ENCODE results near the gene AKAP6. TPM values are rescaled to one million over a fixed set of nuclear protein-coding genes. Genes with fewer than 3 reads are reported as not detected.

The AKAP6 gene
- total and polyA plus RNA-seq, 5 donors = 15.8 to 138 (median 115) TPM

DNA sequence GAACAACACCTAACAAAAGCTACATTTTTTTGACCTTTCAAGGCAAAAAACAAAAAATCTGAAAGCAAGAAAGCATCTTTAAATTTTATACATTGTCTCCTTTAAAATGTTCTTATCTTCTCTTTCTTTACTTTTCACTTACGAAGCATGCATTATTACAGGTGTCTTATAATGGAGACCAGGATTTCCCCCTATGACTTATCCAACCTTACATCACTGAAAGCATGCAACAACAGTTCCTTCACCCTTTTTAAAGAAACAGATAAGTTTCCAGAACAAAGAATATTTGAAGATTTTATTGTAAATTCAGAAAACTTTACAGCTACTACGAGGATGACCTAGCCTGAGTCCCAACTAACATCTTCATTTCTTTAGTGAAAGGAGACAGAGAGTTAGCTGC, 277.2 kb downstream of the AKAP6 start:
- DNase-seq = no peak
- Histone ChIP-seq H3K4me3 (ENCODE audit: low read length) (no peak overlapping the region), H3K27ac (ENCODE audit: low read length) (no peak overlapping the region), H3K27me3 (ENCODE audit: control insufficient read depth, insufficient read depth) (no peaks in the 10 kb centered on the region), H3K4me1 (ENCODE audit: control insufficient read depth, insufficient read depth, low read length) (peaks cover 3% of the 10 kb centered on the region), H3K9me3 (ENCODE audit: control insufficient read depth, low read length) (no peaks in the 10 kb centered on the region)
- intact Hi-C loops (cut with DNase I) = no loop called here
- WGBS = 87% methylated on average over 2 of the region's 2 CpGs
- ATAC-seq = no peak

DNA sequence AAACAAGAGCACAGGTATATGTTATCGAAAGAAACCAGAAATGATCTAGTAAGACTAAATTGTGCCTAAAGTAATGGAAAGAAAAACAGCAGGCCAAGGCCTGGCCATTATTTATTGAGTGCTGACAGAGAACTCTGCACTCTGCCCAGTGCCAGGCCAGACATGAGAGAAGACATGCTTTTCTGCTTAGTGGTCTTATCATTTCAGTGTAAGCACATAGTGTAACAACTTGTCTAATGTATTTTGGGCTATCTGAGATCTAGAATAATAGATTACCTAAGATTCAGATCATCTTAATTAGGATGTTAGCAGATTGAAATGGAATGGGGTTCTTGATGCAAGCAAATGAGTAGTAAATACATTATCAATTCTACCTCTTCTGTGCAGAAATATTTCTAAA, 278.3 kb downstream of the AKAP6 start:
- intact Hi-C loops (cut with DNase I) = no loop called here
- no peak for ATAC-seq

DNA sequence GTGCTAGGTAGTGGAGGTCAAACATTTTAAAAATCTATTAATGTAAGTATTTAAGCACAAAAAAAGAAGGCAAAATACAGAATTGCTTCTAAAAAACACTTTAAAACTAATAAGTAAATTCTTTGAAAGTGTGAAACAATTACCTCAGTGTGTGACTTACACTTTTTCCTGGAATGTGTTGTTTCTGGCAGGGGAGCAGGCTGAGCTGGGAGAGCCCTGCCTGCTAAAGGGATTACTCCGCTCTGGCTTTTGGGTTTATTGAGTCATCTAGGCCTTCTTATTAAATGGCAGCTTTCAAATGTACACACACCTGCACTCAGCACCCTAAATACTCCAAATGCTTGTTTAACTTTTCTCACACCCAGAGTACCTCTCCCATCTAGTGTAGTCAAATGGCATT, 279.8 kb downstream of the AKAP6 start:
- intact Hi-C loops (cut with DNase I) = no loop called here
- H3K9me3 ChIP-seq (ENCODE audit: control insufficient read depth, low read length) = no peaks in the 10 kb centered on the region
- H3K27ac ChIP-seq (ENCODE audit: low read length) = no peak overlapping the region
- no peaks in the 10 kb centered on the region for H3K27me3 ChIP-seq (ENCODE audit: control insufficient read depth, insufficient read depth)
- no peaks in the 10 kb centered on the region for H3K4me1 ChIP-seq (ENCODE audit: control insufficient read depth, insufficient read depth, low read length)
- H3K4me3 ChIP-seq (ENCODE audit: low read length) = no peak overlapping the region
- ATAC-seq = peak; percentile 44 to 78
- 54% methylated on average over 1 of the region's 1 CpG for WGBS
- no peak for DNase-seq

More for the DNA sequence above, 278.3 kb downstream of the AKAP6 start:
- peaks cover 3% of the 10 kb centered on the region for H3K4me1 ChIP-seq (ENCODE audit: control insufficient read depth, insufficient read depth, low read length)
- H3K27me3 ChIP-seq (ENCODE audit: control insufficient read depth, insufficient read depth) = no peaks in the 10 kb centered on the region
- 73% methylated on average over 1 of the region's 1 CpG for WGBS
- H3K9me3 ChIP-seq (ENCODE audit: control insufficient read depth, low read length) = no peaks in the 10 kb centered on the region
- DNase-seq = no peak
- H3K4me3 ChIP-seq (ENCODE audit: low read length) = no peak overlapping the region
- H3K27ac ChIP-seq (ENCODE audit: low read length) = no peak overlapping the region

DNA sequence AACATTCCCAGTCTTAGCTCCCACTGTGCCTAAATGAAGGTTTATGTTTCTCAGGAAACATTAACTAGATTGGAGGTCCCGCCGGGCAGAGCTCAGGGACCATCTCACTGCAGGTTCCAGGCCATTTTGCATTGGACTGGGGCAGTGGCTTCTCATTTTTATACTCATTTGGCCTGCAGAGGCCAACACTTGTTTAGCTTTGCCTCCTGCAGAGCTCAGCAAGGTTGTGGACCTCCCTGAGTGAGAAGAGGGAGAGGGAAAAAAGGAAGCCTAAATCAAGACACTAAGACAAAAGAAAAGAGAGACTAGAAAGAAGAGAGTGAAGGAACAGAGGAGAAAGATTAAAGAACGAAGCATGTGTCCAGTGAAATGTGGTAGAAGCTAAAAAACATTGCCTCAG, 280.3 kb downstream of the AKAP6 start:
- H3K9me3 ChIP-seq (ENCODE audit: control insufficient read depth, low read length) = no peaks in the 10 kb centered on the region
- intact Hi-C loops (cut with DNase I) = no loop called here
- 94% methylated on average over 3 of the region's 3 CpGs for WGBS
- H3K4me3 ChIP-seq (ENCODE audit: low read length) = no peak overlapping the region
- H3K27ac ChIP-seq (ENCODE audit: low read length) = no peak overlapping the region
- DNase-seq = no peak
- no peaks in the 10 kb centered on the region for H3K27me3 ChIP-seq (ENCODE audit: control insufficient read depth, insufficient read depth)
- no peaks in the 10 kb centered on the region for H3K4me1 ChIP-seq (ENCODE audit: control insufficient read depth, insufficient read depth, low read length)
- ATAC-seq = no peak

DNA sequence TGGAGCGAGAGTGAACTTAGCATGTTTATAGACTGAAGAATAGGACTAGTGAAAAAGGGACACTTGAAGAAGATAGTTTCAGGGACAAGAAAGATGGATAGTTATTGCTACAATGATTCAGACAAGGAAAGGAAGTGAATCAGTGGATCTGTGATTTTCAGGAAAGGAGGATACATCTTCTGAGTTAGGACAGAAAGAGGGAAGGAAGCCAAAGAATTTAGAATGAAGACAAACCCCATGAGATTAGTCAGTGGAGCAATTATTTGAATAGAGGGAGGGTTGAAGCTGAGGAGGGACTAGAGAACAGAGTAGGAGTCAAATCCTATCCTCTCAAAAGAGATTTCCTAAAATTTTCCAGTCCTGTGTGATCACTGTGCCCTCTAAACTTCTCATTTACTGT, 282.7 kb downstream of the AKAP6 start:
- H3K4me3 ChIP-seq (ENCODE audit: low read length) = no peak overlapping the region
- intact Hi-C loops (cut with DNase I) = no loop called here
- DNase-seq (no peak), ATAC-seq (peak in 1 of 2 donors; percentile 59)
- no peaks in the 10 kb centered on the region for H3K27me3 ChIP-seq (ENCODE audit: control insufficient read depth, insufficient read depth)
- H3K9me3 ChIP-seq (ENCODE audit: control insufficient read depth, low read length) = no peaks in the 10 kb centered on the region
- H3K27ac ChIP-seq (ENCODE audit: low read length) = no peak overlapping the region
- H3K4me1 ChIP-seq (ENCODE audit: control insufficient read depth, insufficient read depth, low read length) = no peaks in the 10 kb centered on the region
- 80% methylated on average over 1 of the region's 1 CpG for WGBS

DNA sequence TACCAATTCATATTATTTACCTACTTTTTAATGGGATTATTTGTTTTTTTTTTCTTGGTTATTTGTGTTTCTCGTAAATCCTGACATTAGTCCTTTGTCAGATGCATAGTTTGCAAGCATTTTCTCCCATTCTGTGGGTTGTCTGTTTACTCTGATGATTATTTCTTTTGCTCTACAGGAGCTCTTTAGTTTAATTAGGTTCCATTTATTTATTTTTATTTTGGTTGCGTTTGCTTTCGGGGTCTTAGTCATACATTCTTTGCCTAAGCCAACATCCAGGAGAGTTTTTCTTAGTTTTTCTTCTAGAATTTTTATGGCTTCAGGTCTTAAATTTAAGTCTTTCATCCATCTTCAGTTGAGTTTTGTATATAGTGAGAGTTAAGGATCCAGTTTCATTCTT, 289.9 kb downstream of the AKAP6 start:
- Histone ChIP-seq H3K27ac (ENCODE audit: low read length) (no peak overlapping the region), H3K4me1 (ENCODE audit: control insufficient read depth, insufficient read depth, low read length) (peaks cover 2% of the 10 kb centered on the region), H3K27me3 (ENCODE audit: control insufficient read depth, insufficient read depth) (no peaks in the 10 kb centered on the region), H3K9me3 (ENCODE audit: control insufficient read depth, low read length) (no peaks in the 10 kb centered on the region), H3K4me3 (ENCODE audit: low read length) (no peak overlapping the region)
- 94% methylated on average over 3 of the region's 3 CpGs for WGBS
- DNase-seq (no peak), ATAC-seq (no peak)
- intact Hi-C loops (cut with DNase I) = no loop called here

DNA sequence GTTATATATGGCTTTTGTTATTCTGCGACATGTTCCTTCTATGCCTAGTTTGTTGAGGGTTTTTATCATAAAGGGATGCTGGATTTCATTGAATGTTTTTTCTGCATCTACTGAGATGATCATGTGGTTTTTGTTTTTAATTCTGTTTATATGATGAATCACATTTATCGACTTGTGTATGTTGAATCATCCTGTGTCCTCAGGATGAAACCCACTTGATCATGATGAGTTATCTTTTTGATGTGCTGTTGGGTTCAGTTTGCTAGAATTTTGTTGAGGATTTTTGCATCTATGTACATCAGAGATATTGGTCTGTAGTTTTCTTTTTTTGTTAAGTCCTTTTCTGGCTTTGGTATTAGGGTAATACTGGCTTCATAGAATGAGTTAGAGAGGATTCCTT, 291.2 kb downstream of the AKAP6 start:
- no peak for ATAC-seq
- Histone ChIP-seq H3K9me3 (ENCODE audit: control insufficient read depth, low read length) (no peaks in the 10 kb centered on the region), H3K27ac (ENCODE audit: low read length) (no peak overlapping the region), H3K4me3 (ENCODE audit: low read length) (no peak overlapping the region), H3K27me3 (ENCODE audit: control insufficient read depth, insufficient read depth) (no peaks in the 10 kb centered on the region), H3K4me1 (ENCODE audit: control insufficient read depth, insufficient read depth, low read length) (peaks cover 2% of the 10 kb centered on the region)
- WGBS = 94% methylated on average over 2 of the region's 2 CpGs
- DNase-seq = no peak
- intact Hi-C loops (cut with DNase I) = no loop called here

DNA sequence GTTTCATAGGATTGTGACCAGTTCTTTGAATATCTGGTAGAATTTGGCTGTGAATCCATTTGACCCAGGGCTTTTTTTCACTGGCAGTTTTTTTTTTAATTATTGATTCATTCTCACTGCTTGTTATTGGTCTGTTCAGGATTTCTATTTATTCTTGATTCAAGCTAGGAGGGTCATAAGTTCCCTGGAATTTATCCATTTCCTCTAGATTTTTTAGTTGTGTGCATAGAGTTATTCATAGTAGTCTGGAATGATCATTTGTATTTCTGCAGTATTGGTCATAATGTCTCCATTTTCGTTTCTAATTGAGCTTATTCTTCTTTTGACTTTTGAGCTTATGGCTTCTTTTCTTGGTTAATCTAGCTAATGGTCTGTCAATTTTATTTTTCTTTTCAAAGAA, 291.6 kb downstream of the AKAP6 start:
- ATAC-seq = no peak
- intact Hi-C loops (cut with DNase I) = no loop called here
- no peaks in the 10 kb centered on the region for H3K9me3 ChIP-seq (ENCODE audit: control insufficient read depth, low read length)
- peaks cover 2% of the 10 kb centered on the region for H3K4me1 ChIP-seq (ENCODE audit: control insufficient read depth, insufficient read depth, low read length)
- WGBS = 60% methylated on average over 1 of the region's 1 CpG
- H3K27me3 ChIP-seq (ENCODE audit: control insufficient read depth, insufficient read depth) = no peaks in the 10 kb centered on the region
- no peak overlapping the region for H3K4me3 ChIP-seq (ENCODE audit: low read length)
- DNase-seq = no peak
- no peak overlapping the region for H3K27ac ChIP-seq (ENCODE audit: low read length)

DNA sequence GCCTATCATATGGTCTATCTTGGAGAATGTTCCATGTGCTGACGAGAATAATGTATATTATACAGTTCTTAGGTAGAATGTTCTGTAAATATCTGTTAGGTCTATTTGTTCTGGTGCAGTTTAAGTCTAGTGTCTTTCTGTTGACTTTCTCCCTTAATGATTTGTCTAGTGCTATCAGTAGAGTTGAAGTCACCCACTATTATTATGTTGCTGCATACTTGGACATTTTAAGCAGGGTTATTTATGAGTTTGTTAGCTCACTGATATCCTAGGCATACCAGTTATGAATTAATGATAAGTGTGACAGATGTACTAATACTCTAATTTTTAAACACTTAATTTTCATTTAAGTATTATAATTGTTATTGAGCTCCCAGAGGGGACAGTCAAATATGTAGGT, 292.5 kb downstream of the AKAP6 start:
- Histone ChIP-seq H3K27ac (ENCODE audit: low read length) (no peak overlapping the region), H3K9me3 (ENCODE audit: control insufficient read depth, low read length) (no peaks in the 10 kb centered on the region), H3K4me3 (ENCODE audit: low read length) (no peak overlapping the region), H3K4me1 (ENCODE audit: control insufficient read depth, insufficient read depth, low read length) (peaks cover 2% of the 10 kb centered on the region), H3K27me3 (ENCODE audit: control insufficient read depth, insufficient read depth) (no peaks in the 10 kb centered on the region)
- DNase-seq (no peak), ATAC-seq (no peak)
- intact Hi-C loops (cut with DNase I) = no loop called here
- whole genome bisulfite sequencing = 81% methylated on average over 1 of the region's 1 CpG

DNA sequence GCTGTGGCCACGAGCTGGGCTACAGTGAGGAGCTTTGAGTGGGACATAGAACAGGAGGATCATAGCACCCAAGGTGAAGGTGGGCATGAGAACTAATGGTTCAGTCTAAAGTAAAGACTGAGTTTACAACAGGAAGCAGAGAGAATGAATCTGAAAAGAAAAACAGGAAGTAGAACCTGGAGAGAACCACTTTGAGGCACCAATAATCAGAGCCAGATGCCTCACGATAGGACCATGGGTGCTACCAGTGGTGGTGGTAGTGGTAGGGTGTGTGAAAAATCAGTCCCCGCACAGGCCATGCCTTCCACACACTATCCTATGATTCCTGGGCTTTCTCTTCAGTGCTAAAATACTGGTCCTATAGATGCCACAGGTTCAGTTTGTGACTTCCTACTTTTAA, 293.6 kb downstream of the AKAP6 start:
- Histone ChIP-seq H3K27me3 (ENCODE audit: control insufficient read depth, insufficient read depth) (no peaks in the 10 kb centered on the region), H3K9me3 (ENCODE audit: control insufficient read depth, low read length) (no peaks in the 10 kb centered on the region), H3K27ac (ENCODE audit: low read length) (peak overlapping the region; percentile 10), H3K4me1 (ENCODE audit: control insufficient read depth, insufficient read depth, low read length) (peaks cover 2% of the 10 kb centered on the region), H3K4me3 (ENCODE audit: low read length) (no peak overlapping the region)
- intact Hi-C loops (cut with DNase I) = no loop called here
- ATAC-seq (peak in 1 of 2 donors; percentile 14), DNase-seq (no peak)
- 83% methylated on average over 3 of the region's 3 CpGs for WGBS

DNA sequence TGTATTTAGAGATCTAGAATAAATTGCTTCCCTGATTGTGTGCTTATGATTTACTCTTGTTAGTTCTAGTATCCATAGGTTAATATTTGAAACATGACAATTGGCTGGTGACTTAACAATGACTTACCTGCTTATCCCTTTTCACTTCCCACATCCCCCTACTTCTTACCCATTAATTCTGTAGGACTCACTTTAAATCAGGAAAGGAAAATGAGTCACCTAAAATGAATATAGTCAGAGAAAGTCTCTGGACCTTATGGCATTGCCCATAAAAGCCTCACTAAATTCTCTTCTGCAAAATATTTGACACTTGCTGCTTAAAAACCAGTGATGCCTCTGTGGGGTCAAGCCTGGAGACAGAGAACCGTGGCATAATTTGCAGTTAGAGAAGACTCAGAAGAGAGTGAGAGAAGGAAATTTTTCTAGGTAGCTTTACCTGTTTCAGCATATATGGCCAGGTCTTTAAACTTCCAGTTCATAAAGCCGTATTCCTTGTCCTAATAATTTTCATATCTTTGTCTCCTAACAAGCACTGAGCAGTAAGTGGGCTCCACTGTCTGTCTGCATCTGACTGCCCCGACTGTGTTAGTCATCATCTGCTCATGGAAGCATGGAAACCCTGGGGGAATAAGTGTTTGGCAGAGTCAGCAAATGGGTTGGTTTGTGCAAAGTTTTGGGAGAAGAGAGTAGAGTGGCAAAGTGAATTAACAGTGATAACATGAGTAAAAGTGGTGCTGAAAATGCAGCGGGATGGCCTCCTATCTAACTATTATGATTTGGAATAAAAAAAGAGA, 294.4 kb downstream of the AKAP6 start:
- no peak overlapping the region for H3K4me3 ChIP-seq (ENCODE audit: low read length)
- DNase-seq (no peak), ATAC-seq (no peak)
- no peaks in the 10 kb centered on the region for H3K9me3 ChIP-seq (ENCODE audit: control insufficient read depth, low read length)
- 74% methylated on average over 4 of the region's 4 CpGs for WGBS
- H3K4me1 ChIP-seq (ENCODE audit: control insufficient read depth, insufficient read depth, low read length) = peaks cover 2% of the 10 kb centered on the region
- intact Hi-C loops (cut with DNase I) = no loop called here
- H3K27me3 ChIP-seq (ENCODE audit: control insufficient read depth, insufficient read depth) = no peaks in the 10 kb centered on the region
- H3K27ac ChIP-seq (ENCODE audit: low read length) = no peak overlapping the region

DNA sequence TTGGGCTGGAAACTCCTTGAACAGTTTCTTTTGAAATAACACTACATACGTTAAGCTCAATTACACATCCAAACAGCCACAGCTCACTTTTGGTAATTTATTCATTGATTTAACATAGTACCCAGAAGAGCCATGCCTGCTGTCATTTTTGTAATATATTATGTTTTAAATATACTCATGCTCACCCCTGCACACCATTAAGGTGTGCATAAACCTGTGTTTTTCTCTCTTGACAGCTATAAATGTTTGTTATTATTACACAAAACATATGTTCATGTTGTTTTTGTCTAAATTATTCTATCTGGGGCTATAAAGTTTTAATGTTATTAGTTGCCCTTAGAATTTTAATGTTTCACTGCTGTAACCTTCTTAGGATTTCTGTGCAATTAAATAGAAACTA, 296.1 kb downstream of the AKAP6 start:
- Histone ChIP-seq H3K4me1 (ENCODE audit: control insufficient read depth, insufficient read depth, low read length) (peaks cover 2% of the 10 kb centered on the region), H3K4me3 (ENCODE audit: low read length) (no peak overlapping the region), H3K27me3 (ENCODE audit: control insufficient read depth, insufficient read depth) (no peaks in the 10 kb centered on the region), H3K27ac (ENCODE audit: low read length) (no peak overlapping the region), H3K9me3 (ENCODE audit: control insufficient read depth, low read length) (no peaks in the 10 kb centered on the region)
- DNase-seq = no peak
- WGBS = 90% methylated on average over 1 of the region's 1 CpG
- intact Hi-C loops (cut with DNase I) = no loop called here
- ATAC-seq = no peak

Data from right cardiac atrium (tissue), 5 donors.